ENCODE results near the gene SMYD3.

The SMYD3 gene

DNA sequence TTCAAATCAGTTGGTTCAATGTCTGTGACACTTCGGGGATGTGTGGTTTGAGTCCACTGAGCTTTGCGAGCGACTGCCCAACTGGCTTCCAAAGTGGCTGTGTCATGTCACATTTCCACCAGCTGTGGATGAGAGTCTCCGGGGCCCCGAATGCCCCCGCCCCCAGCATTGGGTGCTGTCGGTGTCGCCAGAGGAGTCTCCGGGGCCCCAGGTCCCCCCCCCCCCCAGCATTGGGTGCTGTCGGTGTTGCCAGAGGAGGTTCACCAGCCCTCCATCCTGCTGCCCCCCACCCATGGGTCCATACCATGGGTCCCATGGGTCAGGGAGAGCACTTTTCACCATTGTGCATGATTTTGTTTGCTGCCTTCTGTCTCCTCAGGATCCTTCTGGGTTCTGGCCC is 9.0 kb upstream of the SMYD3 start:
- DNase-seq (ENCODE audit: insufficient read length, low spot score) (no peak), FAIRE-seq (no peak)

DNA sequence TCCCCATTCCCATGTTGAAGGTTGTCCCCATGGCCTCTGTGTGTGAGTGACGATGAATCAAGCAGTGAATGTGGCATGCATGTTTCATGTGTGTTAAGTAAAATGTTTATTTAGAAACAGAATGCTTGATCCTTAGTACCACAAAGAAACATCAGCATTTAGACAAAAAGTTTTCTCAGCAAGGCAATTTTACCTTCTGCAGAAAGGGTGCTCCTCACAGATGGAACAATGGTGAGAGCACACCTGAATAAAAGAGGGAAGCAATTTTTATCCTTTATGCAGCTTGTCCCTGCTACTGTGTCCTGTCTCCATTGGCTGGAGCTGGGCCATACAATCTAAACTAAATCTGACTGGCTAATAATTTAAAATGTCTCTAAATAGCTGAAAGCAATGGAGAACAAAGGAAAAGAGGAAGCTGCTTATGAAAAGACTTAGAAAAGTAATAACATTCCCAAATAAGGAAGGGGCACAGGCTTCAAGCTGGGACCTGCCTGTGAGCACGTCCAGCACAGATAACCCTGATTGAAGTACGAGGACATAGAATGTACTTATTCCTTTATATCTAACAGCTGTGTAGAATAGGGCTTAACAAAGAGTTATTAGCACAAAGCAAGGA is 8.4 kb upstream of the SMYD3 start:
- DNase-seq (ENCODE audit: insufficient read length, low spot score) (no peak), FAIRE-seq (no peak)

DNA sequence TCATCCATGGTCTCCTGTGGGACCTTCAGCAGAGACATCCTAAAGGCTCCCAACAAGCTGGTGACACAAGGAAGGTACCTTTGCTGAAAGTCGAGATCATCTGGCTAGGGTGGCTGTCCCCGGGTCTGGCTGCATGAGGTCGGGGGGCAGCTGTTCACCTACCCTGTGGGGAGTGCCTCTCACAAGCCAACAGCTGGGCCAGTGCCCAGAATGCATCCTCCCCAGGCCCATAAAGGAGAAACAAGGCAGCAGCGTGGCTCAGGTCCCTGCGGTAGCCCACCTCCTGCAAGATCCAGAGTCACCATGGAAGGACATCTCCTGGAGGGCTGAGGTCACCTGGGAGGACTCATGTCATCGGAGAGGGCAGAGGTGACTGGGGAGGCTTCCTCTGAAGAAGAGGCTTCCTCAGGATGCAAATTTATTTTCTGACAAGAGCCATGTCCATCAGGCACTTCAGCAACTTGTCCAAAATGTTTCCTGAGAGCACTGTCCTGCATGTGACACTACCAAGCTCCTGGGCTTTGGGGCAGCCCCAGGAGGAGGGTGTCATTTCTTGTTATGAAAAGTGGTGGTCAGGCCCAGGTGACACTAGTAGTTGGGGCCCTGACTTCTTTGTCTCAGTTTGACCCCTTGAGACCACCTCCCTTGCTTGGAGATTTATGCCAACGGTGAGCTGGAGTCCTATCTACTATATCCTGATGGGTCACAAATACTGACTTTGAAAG is 6.7 kb upstream of the SMYD3 start:
- no peak for FAIRE-seq
- DNase-seq (ENCODE audit: insufficient read length, low spot score): no peak

DNA sequence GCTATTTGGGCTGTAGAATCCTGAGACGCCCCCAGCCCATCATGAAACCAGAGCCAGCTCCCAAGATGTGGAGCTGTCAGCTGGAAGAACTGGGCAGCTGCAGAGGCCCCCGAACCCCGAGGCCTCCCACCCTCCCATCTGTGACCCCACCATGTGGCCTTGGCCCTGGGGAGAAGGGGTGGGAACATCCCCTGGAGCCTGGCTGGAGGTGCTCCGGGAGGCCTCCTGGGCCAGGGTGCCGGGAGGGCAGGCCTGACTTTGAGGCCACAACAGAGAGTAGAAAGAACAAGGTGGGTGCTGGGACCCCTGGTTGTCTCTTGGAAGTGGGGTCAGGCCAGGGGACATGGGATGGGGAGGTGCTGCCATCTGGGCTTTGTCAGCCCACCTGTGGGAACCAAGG is 6.0 kb upstream of the SMYD3 start:
- FAIRE-seq (no peak), DNase-seq (ENCODE audit: insufficient read length, low spot score) (no peak)

DNA sequence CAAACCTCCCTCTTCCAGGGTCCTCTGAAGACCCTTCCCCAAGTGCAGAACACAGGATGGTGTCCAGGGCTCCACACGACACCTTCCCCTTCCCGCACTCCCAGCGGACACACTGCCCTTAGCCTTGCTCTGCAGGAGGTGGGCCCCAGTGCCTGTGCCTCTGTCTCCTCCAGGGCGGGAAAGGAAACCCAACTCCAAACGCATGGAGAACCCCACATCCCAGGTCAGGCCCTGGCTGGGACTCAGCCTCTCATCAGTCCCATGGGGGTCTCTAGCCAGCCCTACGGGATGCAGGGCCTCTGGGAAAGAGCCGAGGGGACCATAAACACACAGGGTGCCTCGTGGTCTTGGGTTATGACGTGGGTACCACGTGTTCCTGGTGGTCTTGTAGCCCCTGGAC is 5.6 kb upstream of the SMYD3 start:
- FAIRE-seq (no peak), DNase-seq (ENCODE audit: insufficient read length, low spot score) (no peak)

DNA sequence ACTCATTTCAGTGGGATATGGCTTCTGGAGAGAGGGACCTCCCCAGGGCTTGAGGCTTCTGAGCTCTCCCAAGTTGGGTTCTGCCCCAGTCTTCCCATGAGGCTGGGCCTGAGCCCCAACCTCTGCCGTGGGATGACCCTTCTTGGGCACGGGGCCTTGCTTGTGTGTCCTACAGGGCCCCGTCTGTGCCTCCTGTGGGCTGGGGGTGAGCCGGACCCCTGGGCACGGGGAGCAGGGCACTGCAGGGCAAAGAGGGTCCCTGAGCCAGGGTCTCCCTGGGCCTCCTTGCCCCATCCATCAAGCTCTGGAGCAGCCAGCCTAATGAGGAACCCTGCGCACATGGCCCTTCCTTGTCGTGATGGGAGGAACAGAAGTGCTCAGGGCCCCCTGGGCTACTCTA is 5.2 kb upstream of the SMYD3 start:
- no peak for FAIRE-seq
- no peak for DNase-seq (ENCODE audit: insufficient read length, low spot score)

DNA sequence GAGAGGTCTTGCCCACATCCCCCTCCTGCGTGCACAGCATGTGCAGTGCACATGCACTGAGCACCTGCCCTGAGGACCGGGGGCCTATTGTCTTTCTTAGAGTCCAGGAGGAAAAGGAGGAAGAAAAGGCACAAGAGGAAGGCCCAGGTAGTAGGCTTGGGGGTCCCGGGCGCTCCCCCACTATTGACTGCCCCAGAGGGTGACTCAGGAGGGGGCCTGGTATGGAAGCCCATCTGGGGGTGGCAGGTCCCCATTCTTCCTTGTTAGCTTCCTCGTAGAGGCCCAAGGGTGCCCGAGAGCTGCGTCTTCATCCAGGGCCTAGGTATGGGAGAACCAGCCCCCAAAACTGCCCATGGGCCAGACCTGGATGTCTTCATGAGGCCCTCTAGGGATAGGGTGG is 4.1 kb upstream of the SMYD3 start:
- FAIRE-seq: no peak
- DNase-seq (ENCODE audit: insufficient read length, low spot score): no peak

DNA sequence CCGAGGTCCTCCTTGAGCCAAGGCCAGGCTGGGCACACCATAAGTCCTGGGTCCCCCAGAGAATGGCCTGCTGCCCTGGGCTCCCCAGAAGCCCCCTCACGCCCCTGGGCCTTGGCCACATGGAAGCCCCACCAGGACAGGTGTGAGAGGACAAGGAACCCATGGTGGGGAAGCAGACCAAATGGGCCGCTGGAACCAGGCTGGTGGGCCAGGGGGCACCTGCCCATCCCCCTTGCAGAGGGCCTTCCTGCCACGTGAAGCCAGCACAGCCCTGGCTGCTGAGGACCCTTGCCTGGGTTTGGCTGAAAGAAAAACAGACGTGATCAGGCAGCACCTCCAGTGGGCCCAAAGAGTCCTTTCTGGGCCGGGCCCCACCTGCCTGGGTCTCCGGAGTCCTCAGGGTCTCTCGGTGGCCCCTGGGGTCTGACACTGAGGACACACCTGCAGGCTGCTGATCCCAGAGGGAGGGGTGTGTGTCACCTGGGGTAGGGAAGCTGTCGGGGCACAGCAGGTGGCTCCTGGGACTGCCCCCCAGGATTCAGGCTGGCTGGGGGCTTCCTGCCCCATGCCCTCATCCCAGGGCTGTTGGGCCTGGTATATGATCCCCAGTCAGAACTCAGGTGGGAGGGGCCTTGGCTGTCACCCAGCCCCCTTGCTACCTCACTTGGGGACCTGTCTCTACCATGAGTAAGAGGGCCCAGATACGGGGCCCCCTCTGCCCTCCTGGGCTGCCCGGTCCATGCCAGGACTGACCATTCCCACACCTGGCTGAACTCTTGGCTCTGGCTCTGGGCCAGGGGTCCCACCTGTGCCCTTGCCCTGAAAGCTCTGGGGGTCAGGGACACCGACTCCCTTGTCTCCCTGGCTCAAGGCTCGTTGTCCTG is 3.3 kb upstream of the SMYD3 start:
- DNase-seq (ENCODE audit: insufficient read length, low spot score) (no peak), FAIRE-seq (no peak)

DNA sequence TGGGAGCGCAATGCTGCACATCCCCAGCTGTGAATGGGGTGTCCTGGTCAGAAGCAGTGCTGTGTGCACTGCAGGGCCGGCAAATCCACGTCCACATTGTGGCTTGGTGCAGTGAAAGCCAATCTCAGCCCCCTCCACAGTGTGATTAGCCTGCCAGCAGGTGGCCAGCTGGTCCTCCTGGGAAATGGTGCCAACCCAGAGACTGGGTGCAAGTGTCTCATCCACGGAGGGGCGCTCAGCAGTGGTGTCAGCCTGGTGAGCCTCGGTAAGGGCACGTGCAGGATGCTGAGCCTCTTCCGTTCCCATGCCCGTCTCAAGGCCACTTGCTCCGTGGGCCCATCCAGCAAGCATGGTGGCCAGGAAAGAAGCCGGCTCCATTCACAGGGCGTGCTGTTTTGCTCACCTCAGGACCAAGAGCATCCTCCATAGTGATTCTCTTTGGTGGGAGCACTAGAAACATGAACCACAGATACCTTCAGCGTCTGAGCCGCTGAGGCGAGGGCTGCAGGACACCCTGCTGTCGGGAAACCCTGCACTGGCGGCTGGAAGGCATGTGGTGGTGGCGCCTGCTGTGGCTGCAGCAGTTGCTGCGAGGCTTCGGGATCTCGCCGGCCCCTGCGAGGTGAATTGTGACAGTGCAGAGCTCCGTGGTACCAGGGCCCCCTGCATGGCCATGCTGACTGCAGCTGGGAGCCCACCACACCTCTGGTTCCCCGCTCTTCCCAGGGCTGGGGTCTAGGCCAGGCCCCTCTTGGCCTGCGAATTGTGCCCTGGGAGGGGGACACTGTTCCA is 2.0 kb upstream of the SMYD3 start:
- DNase-seq (ENCODE audit: insufficient read length, low spot score) (no peak), FAIRE-seq (no peak)

DNA sequence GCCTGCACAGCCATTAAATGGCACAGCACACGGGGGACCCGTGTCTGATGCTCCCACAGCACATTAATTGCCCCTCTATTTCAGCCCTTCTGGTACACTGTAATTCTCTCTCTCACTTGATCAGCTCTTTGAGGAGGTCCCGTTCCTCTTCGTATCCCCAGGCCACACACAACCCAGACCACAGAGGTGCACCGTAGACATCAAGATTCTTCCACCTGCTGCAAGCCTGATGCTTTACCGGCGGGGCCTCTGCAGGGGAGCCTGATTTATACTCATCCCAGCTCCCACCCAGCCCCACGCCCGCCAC is 759 bp downstream of the SMYD3 start:
- no peak for FAIRE-seq

DNA sequence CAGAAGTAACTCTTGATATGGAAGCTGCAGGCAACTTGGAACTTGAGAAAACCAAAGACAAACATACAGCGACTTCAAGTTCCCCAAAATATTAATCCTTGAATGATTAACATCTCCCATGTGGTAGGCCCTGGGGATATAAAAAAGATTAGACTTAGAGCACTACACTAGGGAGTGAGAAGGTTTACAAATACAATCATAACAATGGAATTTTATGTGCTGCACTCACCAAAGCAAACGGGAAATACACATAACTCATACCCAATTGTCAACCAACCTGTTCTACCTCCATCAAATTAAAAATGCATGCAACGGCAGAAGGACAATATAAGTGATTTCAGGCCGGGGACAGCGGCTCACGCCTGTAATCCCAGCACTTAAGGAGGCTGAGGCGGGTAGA is 3.7 kb downstream of the SMYD3 start:
- no peak for DNase-seq (ENCODE audit: insufficient read length, low spot score)

More for the DNA sequence above, 759 bp downstream of the SMYD3 start:
- no peak for DNase-seq (ENCODE audit: insufficient read length, low spot score)

DNA sequence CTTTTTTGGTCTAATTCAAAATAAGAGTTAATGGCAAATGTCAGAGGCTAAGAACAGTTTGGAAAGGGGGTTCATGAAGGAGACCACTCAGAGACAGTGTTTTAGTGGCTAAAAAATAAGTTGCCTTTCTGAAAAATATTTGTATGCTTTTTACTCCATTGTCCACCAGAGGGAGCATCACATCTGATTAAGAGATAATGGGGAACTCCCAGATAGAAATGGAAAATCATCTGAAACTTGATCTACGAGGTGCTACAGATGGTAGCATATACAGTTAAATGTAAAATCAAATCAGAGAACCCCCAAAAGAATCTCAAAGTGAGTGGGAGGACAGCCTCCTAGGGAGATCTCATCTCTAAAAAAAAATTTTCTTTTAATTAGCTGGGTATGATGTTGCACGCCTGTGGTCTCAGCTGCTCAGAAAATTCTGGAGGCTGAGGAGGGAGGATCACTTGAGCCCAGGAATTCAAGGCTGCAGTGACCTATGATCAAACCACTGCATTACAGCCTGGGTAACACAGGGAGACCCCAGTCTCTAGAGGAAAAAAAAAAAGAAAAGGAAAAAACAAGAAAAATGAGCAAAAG is 9.7 kb downstream of the SMYD3 start:
- DNase-seq (ENCODE audit: insufficient read length, low spot score) (peak; percentile 38), FAIRE-seq (peak; percentile 83)

More for the DNA sequence above, 3.7 kb downstream of the SMYD3 start:
- FAIRE-seq: no peak

DNA sequence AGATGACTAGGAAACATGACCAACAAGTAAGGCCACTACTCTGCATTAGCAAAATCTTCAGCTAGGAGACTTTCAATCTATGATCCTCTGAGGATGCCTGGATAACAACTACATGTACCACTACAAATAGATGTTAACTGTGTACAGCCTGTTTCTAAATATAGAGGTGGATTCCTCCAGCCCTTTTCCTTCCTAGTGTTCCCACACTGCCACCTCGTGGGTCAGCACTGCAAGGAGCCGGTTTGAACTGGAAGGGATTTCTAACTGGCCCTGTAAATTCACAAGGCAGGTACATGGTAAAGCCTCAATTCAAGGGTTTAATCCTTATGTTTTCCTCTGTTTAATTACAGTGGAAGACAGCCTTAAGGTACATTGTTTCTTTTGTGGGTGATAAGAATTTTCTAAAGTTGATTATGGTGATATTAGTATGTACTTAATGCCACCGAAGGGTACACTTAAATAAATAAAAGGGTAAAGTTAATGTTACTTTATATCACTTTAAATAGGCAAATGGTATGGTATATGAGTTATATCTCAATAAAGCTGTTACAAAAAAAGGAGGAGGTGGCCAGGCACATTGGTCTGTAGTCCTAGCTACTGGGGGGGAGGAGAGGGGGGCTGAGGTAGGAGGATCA is 14.4 kb downstream of the SMYD3 start:
- FAIRE-seq (peak; percentile 71), DNase-seq (ENCODE audit: insufficient read length, low spot score) (no peak)

DNA sequence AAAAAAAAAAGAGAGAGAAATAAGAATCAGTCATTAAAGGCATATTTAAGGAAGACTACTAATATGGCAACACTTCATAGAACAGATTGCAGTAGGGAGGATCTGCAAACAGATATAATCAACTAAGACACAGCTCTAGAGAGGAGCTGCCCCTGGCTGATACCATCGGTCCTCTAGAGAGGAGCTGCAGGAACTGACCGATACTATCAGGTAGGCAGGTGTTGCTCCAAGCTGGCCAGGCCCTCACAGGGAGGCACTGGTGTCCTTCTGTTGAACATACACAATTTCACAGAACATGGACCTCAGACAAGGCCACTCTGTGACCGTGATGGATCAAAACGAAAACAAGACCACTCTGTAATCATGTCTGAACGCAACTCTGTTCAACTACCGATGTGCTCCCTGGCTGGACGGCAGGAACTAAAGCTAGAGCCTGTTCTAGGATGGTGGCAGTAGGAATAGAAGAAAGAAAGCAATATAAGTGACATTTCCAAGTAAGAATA is 15.5 kb downstream of the SMYD3 start:
- no peak for FAIRE-seq
- no peak for DNase-seq (ENCODE audit: insufficient read length, low spot score)

DNA sequence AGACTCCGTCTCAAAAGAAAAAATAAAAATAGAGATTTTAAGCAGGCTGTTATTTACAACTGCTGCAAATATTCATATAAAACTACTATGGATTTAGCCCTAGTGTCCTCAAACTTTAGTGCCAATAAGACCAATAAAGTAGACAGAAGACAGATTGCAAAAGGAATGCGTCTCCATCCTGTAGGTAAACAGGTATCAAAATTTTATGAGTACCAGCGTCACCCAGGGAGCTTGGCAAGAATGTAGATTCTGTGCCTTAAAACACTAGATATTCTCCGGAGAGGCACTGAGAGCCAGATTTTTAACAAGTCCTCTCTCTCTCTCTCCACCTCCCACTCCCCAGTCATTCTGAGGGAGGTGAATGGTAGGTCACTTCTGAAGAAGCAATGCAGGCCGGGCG is 18.4 kb downstream of the SMYD3 start:
- no peak for FAIRE-seq
- no peak for DNase-seq (ENCODE audit: insufficient read length, low spot score)

DNA sequence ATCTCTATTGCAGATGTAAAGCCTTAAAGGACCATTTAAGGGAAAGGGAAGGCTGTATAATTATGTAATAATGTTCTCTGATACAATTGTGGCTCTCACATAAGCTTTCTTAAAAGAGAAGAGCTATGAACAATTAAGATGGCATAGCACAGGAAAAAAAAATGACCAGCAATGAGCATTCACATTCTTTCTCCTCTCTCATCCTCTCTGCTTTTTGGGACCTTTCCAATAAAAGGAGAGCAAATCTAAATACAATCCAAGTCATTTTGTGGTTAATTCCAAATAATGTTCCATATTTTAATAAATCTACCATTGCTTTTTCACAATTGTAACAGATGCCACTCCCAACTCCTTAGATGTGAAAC is 23.5 kb downstream of the SMYD3 start:
- FAIRE-seq (no peak), DNase-seq (ENCODE audit: insufficient read length, low spot score) (no peak)

DNA sequence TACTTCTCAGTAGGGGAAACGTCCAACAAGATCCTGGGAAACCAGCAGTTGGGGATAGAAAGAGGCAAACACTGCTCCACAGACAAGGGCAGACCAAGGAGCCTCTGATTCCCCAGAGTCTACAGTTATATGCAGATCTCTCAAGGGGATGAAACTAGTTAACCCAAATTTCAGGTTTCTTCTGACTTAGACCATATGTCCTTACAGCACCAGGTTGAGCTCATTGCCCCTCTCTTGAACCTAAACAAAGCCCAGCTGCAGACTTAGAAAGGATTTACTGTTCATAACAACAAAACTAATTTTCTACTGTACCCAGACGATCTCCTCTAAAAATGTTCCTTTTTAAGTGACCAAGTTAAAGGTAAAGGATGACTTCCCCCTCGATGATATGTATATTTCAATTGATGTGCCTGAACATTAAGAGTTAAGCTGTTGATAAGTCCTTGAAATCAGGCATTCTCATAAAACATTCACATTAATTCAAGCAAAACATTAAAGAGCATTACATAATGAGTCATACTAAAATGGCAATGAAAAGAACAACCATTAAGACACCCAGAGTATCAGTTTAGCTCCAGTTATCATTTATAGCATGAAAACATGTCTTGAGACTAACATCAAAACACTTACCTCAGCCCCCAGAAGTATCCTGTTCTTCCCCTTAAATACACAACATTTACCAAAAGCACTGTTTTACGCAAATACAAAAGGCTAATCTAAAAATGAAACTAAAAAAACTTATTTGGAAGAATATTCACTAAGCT is 24.1 kb downstream of the SMYD3 start:
- FAIRE-seq (no peak), DNase-seq (ENCODE audit: insufficient read length, low spot score) (no peak)

DNA sequence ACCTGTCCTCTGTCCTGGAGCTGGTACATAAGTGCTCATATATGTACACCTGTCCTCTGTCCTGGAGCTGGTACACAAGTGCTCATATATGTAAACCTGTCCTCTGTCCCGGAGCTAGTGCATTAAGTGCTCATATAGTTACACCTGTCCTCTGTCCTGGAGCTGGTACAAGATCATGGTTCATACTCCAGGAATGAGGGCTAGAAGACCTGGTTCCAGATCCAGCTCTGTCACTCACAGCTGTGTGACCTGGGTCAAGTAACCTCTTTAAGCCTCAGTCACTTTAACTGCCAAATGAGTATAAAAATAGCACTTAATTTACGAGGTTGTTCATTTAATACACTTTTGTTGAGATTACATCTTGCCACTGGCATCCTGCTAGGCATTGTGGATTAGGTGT is 28.0 kb downstream of the SMYD3 start:
- DNase-seq (ENCODE audit: insufficient read length, low spot score): no peak
- no peak for FAIRE-seq

DNA sequence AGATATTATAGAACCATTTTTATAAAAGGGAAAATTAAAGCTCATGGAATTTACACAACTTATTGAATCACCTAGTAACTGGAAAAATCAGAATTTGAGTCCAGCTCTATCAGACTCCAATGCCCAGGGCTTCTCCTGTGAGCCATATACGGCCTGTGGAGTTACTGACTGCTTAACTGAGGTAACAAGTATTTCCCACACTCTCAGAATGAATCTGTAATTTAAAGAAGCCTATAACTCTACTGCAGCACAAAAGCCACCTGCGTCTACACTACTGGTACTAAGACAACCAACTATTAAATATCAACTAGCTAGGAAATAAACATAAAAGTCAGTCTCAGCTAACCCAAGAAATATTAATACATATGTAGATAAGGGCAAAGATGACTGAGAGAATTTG is 29.4 kb downstream of the SMYD3 start:
- no peak for DNase-seq (ENCODE audit: insufficient read length, low spot score)
- FAIRE-seq: no peak

Data from GM19239 (cell line).